HCT116 (cell line): ENCODE measurements around the gene IGF2BP1. TPM values are rescaled to one million over a fixed set of nuclear protein-coding genes. Genes with fewer than 3 reads are reported as not detected.

Source experiments
- ATAC-seq: fragments of 200-7000 bp; cut with Tn5 transposase; 2 replicates; pipeline ENCODE4 v1.9.1; 2020; ENCODE audit warnings: mild to moderate bottlenecking, moderate library complexity
- BruUV-seq: library from RNA; stranded (reverse); fragments of 400-500 nt; replicated peaks from 2 replicates; lab custom pipeline; 2021; lab: Mats Ljungman, UMichigan
- CTCF ChIA-PET: fragments of 300-600 bp; sonication (Branson Sonifier 250); formaldehyde crosslinking; loops from one replicate; lab custom pipeline; 2021; ENCODE audit warnings: antibody characterized with exemption; lab: Charles Lee
- POLR2A ChIA-PET: fragments of 300-600, 350-600 bp; sonication (Branson Sonifier 250); formaldehyde crosslinking; loops from one replicate; lab custom pipeline; 2021; ENCODE audit warnings: antibody characterized with exemption; lab: Charles Lee
- RAD21 ChIA-PET, 2 experiments: fragments of 300-600 bp; sonication (Branson Sonifier 250); formaldehyde crosslinking; loops; one replicate each; lab custom pipeline; 2023; ENCODE audit warnings: low total read pairs in 2 of 2; ENCODE audit not compliant: uncharacterized antibody in 2 of 2, unreplicated experiment in 2 of 2, low non-redundant PET in 1 of 2; lab: Charles Lee
- DNase-seq: peaks from one replicate; pipeline ENCODE4 v3.0.0-alpha.2; 2010; ENCODE audit warnings: low read depth, low spot score
- H2AFZ ChIP-seq: fragments of 200-600 bp; shearing (Covaris generic), sonication (generic); 2 replicates; pipeline ENCODE4 v1.6.1; 2017; ENCODE audit warnings: low read depth, mixed run types, mixed read lengths, antibody characterized with exemption, low read length; ENCODE audit not compliant: poor library complexity, severe bottlenecking
- H3K27ac ChIP-seq: 2 replicates; pipeline ENCODE4 v1.5.1; 2012; ENCODE audit warnings: low read depth, low read length
- H3K27me3 ChIP-seq: fragments of 200-600 bp; sonication (generic); 2 replicates; pipeline ENCODE4 v1.6.1; 2016; ENCODE audit warnings: mixed run types, low read length, mixed read lengths; ENCODE audit not compliant: insufficient read depth
- H3K36me3 ChIP-seq, 2 experiments: fragments of 200-500 bp in 1 of 2; fragments of 200-600 bp in 1 of 2; sonication (Bioruptor generic) in 1 of 2; sonication (generic) in 1 of 2; 2 replicates each; pipeline versions ENCODE4 v1.5.1 to v1.6.1; 2014 to 2016; ENCODE audit warnings: low read length in 2 of 2, inconsistent platforms in 1 of 2, mixed read lengths in 1 of 2, mixed run types in 1 of 2; ENCODE audit not compliant: insufficient read depth in 2 of 2, control insufficient read depth in 1 of 2
- H3K4me1 ChIP-seq, 2 experiments: fragments of 200-600 bp in 1 of 2; sonication (generic) in 1 of 2; 2 replicates each; pipeline versions ENCODE4 v1.5.1 to v1.6.1; 2012 to 2017; ENCODE audit warnings: low read length in 2 of 2, inconsistent platforms in 1 of 2, mild to moderate bottlenecking in 1 of 2, mixed read lengths in 1 of 2, mixed run types in 1 of 2, moderate library complexity in 1 of 2; ENCODE audit not compliant: insufficient read depth in 2 of 2, control insufficient read depth in 1 of 2
- H3K4me2 ChIP-seq: fragments of 200-600 bp; sonication (generic); 2 replicates; pipeline ENCODE4 v1.6.1; 2017; ENCODE audit warnings: mixed run types, low read length, mixed read lengths
- H3K4me3 ChIP-seq, 2 experiments: fragments of 200-600 bp in 1 of 2; sonication (generic) in 1 of 2; replicated peaks in 1 of 2; 2 replicates each; pipeline ENCODE4 v1.5.1; 2011 to 2016; ENCODE audit warnings: low read length in 2 of 2, control low read depth in 1 of 2, low read depth in 1 of 2, mild to moderate bottlenecking in 1 of 2, mixed read lengths in 1 of 2, mixed run types in 1 of 2
- H3K79me2 ChIP-seq: fragments of 200-600 bp; sonication (generic); 2 replicates; pipeline ENCODE4 v1.6.1; 2017; ENCODE audit warnings: mild to moderate bottlenecking, mixed run types, low read length, moderate library complexity, mixed read lengths; ENCODE audit not compliant: insufficient read depth
- H3K9ac ChIP-seq: fragments of 200-600 bp; sonication (generic); 2 replicates; pipeline ENCODE4 v1.6.1; 2016; ENCODE audit warnings: low read length, mixed read lengths
- H3K9me2 ChIP-seq: fragments of 200-600 bp; sonication (generic), shearing (Covaris generic); 2 replicates; pipeline ENCODE4 v1.6.1; 2017; ENCODE audit warnings: mixed run types, mild to moderate bottlenecking, moderate library complexity; ENCODE audit not compliant: insufficient read depth
- H3K9me3 ChIP-seq, 2 experiments: fragments of 200-500 bp in 1 of 2; fragments of 200-600 bp in 1 of 2; sonication (Bioruptor generic) in 1 of 2; sonication (generic) in 1 of 2; 2 replicates each; pipeline ENCODE4 v1.6.1; 2014 to 2017; ENCODE audit warnings: low read length in 2 of 2, mixed read lengths in 2 of 2, inconsistent platforms in 1 of 2, low read depth in 1 of 2, mild to moderate bottlenecking in 1 of 2, mixed run types in 1 of 2, moderate library complexity in 1 of 2; ENCODE audit not compliant: control insufficient read depth in 1 of 2, insufficient read depth in 1 of 2
- H4K20me1 ChIP-seq: fragments of 200-600 bp; sonication (generic), shearing (Covaris generic); 2 replicates; pipeline ENCODE4 v1.6.1; 2017; ENCODE audit warnings: mixed run types, mild to moderate bottlenecking, moderate library complexity; ENCODE audit not compliant: insufficient read depth
- CBX3 ChIP-seq: IDR thresholded peaks from 2 replicates; pipeline ENCODE4 v1.6.1; 2012; ENCODE audit warnings: low read depth
- EZH2 ChIP-seq: fragments of 200-600 bp; sonication (generic); IDR thresholded peaks from 2 replicates; pipeline ENCODE4 v1.6.1; 2017; ENCODE audit warnings: antibody characterized with exemption, mixed run types
- EZH2phosphoT487 ChIP-seq: fragments of 200-600 bp; IDR thresholded peaks from 2 replicates; pipeline ENCODE4 v1.6.1; 2018; ENCODE audit warnings: antibody characterized with exemption, borderline replicate concordance
- POLR2AphosphoS5 ChIP-seq: IDR thresholded peaks from 2 replicates; pipeline ENCODE4 v1.6.1; 2011; ENCODE audit warnings: mild to moderate bottlenecking, low read depth, low read length, moderate library complexity
- RAD21 ChIP-seq: IDR thresholded peaks from 2 replicates; pipeline ENCODE4 v1.6.1; 2012; ENCODE audit warnings: low read depth, mild to moderate bottlenecking
- YY1 ChIP-seq: IDR thresholded peaks from 2 replicates; pipeline ENCODE4 v1.6.1; 2011; ENCODE audit warnings: low read length, low read depth, moderate library complexity, mild to moderate bottlenecking; ENCODE audit not compliant: insufficient replicate concordance; ENCODE audit errors: extremely low read depth
- ZFX ChIP-seq: fragments of 450-650 bp; IDR thresholded peaks from 2 replicates; pipeline ENCODE4 v1.6.1; 2017
- intact Hi-C: fragments of 100-400 bp; cut with micrococcal nuclease; formaldehyde crosslinking; loops from 2 replicates; pipeline ENCODE4 v1.10.0; 2022
- total RNA-seq: library from RNA; stranded (reverse); gene quantifications from one replicate; pipeline ENCODE4 v1.2.1, GENCODE V29; 2021; ENCODE audit not compliant: unreplicated experiment
- TF ChIP-seq, protein P1 (sequence below): IDR thresholded peaks from 2 replicates; pipeline ENCODE4 v1.6.1; 2012
- TF ChIP-seq, protein P2 (sequence below): IDR thresholded peaks from 2 replicates; pipeline ENCODE4 v1.6.1; 2011; ENCODE audit warnings: mild to moderate bottlenecking, low read length, moderate library complexity; ENCODE audit not compliant: insufficient replicate concordance; ENCODE audit errors: extremely low read depth
- TF ChIP-seq, protein P3 (sequence below), 3 experiments: fragments of 200-600 bp in 1 of 3; sonication (generic) in 1 of 3; IDR thresholded peaks in 2 of 3; conservative IDR thresholded peaks in 1 of 3; 2 replicates each; pipeline ENCODE4 v1.5.1; 2012 to 2017; ENCODE audit warnings: low read depth in 2 of 3, low read length in 2 of 3, antibody characterized with exemption in 1 of 3, borderline replicate concordance in 1 of 3, control low read depth in 1 of 3, mild to moderate bottlenecking in 1 of 3, mixed read lengths in 1 of 3, mixed run types in 1 of 3, moderate library complexity in 1 of 3; ENCODE audit not compliant: insufficient read depth in 1 of 3

The IGF2BP1 gene
- total RNA-seq, 1 experiment from 2014 or later = 0.91 TPM

DNA sequence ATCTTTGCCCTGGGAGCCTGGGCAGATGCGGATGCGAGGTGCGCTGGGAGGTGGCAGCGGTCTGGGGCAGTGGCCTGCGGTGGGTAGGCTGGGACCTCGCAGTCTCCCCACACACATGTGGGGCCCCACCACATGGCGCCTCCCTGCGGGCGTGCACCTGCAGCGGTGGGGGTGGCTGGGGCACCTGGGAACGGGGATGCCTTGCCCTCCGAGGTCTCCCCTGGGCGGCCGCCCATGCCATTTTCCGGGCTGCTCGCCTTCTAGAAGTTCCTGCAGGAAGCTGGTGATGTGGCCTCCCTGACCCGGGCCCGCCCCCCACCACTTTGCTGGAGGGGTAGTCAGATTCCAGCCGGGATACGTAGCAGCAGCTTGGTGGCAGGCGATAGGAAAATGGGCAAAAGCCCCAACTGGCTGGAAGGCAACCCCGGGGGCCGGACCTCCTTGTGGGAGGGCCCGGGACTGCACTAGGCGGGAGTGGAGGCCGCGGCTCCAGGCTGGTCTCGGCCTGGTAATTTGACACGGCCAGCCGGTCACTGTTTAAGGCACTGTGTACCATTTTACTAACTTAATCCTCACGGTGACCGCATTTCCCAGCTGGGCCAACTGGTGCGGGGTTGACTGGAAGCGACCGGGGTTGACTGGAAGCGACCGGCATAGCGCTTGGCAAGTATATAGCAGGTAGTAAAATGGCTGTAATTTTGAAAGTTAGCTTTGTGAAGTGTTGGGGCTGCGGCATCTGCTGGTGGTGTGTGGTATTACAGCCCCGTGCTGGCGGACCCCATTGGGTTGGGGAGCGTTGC, 38.5 kb downstream of the IGF2BP1 start:
- H3K4me1 ChIP-seq = peaks cover 12 to 25% of the 10 kb centered on the region in 2 experiments
- H3K79me2 ChIP-seq = no peaks in the 10 kb centered on the region
- ATAC-seq = peak; percentile 90
- H4K20me1 ChIP-seq = no peaks in the 10 kb centered on the region
- RAD21 ChIA-PET = interaction anchor here (0.5 to 1.4 kb wide), 10 partner anchors 11 to 602 kb away, joined by 3 to 5 read pairs (median 3); partner anchors contain the start of gene SNF8 (in 1 of the 2)
- no peaks in the 10 kb centered on the region for H3K9me2 ChIP-seq
- peak overlapping the region; percentile 78 for H3K27ac ChIP-seq
- TF ChIP-seq RAD21 = peak; percentile 86
- TF ChIP-seq ZFX = peak; percentile 95
- TF ChIP-seq POLR2AphosphoS5 = peak; percentile 56
- no peak for TF ChIP-seq EZH2phosphoT487
- TF ChIP-seq, protein P1, sequence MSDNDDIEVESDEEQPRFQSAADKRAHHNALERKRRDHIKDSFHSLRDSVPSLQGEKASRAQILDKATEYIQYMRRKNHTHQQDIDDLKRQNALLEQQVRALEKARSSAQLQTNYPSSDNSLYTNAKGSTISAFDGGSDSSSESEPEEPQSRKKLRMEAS = peak; percentile 79; the same call in 1 of the 2 replicates
- TF ChIP-seq YY1 = peak; percentile 78
- TF ChIP-seq, protein P2, sequence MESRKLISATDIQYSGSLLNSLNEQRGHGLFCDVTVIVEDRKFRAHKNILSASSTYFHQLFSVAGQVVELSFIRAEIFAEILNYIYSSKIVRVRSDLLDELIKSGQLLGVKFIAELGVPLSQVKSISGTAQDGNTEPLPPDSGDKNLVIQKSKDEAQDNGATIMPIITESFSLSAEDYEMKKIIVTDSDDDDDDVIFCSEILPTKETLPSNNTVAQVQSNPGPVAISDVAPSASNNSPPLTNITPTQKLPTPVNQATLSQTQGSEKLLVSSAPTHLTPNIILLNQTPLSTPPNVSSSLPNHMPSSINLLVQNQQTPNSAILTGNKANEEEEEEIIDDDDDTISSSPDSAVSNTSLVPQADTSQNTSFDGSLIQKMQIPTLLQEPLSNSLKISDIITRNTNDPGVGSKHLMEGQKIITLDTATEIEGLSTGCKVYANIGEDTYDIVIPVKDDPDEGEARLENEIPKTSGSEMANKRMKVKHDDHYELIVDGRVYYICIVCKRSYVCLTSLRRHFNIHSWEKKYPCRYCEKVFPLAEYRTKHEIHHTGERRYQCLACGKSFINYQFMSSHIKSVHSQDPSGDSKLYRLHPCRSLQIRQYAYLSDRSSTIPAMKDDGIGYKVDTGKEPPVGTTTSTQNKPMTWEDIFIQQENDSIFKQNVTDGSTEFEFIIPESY = no peak
- peak; percentile 18; the same call in 1 of the 2 replicates for TF ChIP-seq CBX3
- TF ChIP-seq EZH2 = no peak
- TF ChIP-seq, protein P3, sequence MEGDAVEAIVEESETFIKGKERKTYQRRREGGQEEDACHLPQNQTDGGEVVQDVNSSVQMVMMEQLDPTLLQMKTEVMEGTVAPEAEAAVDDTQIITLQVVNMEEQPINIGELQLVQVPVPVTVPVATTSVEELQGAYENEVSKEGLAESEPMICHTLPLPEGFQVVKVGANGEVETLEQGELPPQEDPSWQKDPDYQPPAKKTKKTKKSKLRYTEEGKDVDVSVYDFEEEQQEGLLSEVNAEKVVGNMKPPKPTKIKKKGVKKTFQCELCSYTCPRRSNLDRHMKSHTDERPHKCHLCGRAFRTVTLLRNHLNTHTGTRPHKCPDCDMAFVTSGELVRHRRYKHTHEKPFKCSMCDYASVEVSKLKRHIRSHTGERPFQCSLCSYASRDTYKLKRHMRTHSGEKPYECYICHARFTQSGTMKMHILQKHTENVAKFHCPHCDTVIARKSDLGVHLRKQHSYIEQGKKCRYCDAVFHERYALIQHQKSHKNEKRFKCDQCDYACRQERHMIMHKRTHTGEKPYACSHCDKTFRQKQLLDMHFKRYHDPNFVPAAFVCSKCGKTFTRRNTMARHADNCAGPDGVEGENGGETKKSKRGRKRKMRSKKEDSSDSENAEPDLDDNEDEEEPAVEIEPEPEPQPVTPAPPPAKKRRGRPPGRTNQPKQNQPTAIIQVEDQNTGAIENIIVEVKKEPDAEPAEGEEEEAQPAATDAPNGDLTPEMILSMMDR (IDR thresholded peaks at IDR 0.05 in 2 of 3, conservative IDR thresholded peaks at IDR 0.05 in 1 of 3; ENCODE audit: borderline replicate concordance in 1 of 3, insufficient read depth in 1 of 3, low read depth in 2 of 3, low read length in 2 of 3) = peak; percentile 88 to 98 (median 95)
- TF ChIP-seq, all 23 proteins: peak for 7
- peak overlapping the region; percentile 90 for H3K4me2 ChIP-seq
- intact Hi-C loops = loop anchor here (1.0 to 10.0 kb wide), 3 partner anchors 81 to 1011 kb away; partner anchors contain the start of genes PRAC1 and PRAC2
- ChIA-PET POLR2A (interaction anchor here (0.7 to 2.2 kb wide), 10 partner anchors 19 to 192 kb away, joined by 3 to 8 read pairs (median 4); partner anchors contain the start of genes ATP5MC1 and SNF8), CTCF (interaction anchor here (0.6 to 2.6 kb wide), 42 partner anchors 11 to 1010 kb away, joined by 3 to 22 read pairs (median 4); partner anchors contain the start of genes ATP5MC1, PHOSPHO1, SNF8 and TTLL6)
- peak overlapping the region; percentile 65 for H3K9ac ChIP-seq
- H3K9me3 ChIP-seq = no peaks in the 10 kb centered on the region
- H3K36me3 ChIP-seq = no peaks in the 10 kb centered on the region
- H3K4me3 ChIP-seq = peak overlapping the region; percentile 44 to 57
- H3K27me3 ChIP-seq = no peaks in the 10 kb centered on the region
- peak overlapping the region; percentile 92 for H2AFZ ChIP-seq
- DNase-seq = peak; percentile 82
- BruUV-seq = no TSS peak
